Nephron (organoid): ENCODE measurements around the gene OR6C3.
"Not testable (repeated sequence)": the region's sequence is repeated elsewhere in the genome, so short reads cannot be mapped to it uniquely, and the experiment has no call there.

Experiments
- H3K27ac Mint-ChIP-seq, 3 experiments: 2 replicates each; pipeline ENCODE4 v1.8.0; 2020; ENCODE audit warnings: mixed read lengths in 3 of 3, mild to moderate bottlenecking in 2 of 3, moderate library complexity in 1 of 3
- H3K27me3 Mint-ChIP-seq: 2 replicates; pipeline ENCODE4 v1.8.0; 2021; ENCODE audit warnings: low read depth, mild to moderate bottlenecking, moderate library complexity, mixed read lengths
- H3K36me3 Mint-ChIP-seq: 2 replicates; pipeline ENCODE4 v1.8.0; 2020; ENCODE audit warnings: low read depth, mixed read lengths
- H3K4me1 Mint-ChIP-seq: 2 replicates; pipeline ENCODE4 v1.8.0; 2020; ENCODE audit warnings: mixed read lengths
- H3K4me3 Mint-ChIP-seq, 3 experiments: 2 replicates each; pipeline ENCODE4 v1.8.0; 2020; ENCODE audit warnings: mild to moderate bottlenecking in 3 of 3, mixed read lengths in 3 of 3, moderate library complexity in 2 of 3
- H3K9me3 Mint-ChIP-seq: 2 replicates; pipeline ENCODE4 v1.8.0; 2020; ENCODE audit warnings: mixed read lengths
- CTCF ChIP-seq, 3 experiments: fragments of 200-600 bp; sonication (generic); IDR thresholded peaks; one replicate each; pipeline ENCODE4 v1.5.0; 2021; ENCODE audit warnings: antibody characterized with exemption in 3 of 3; ENCODE audit not compliant: unreplicated experiment in 3 of 3

The OR6C3 gene

GRCh38 chr12:55336002-55336401, 5.5 kb downstream of the OR6C3 start:
- H3K27ac Mint-ChIP-seq, result no peak overlapping the region
- H3K9me3 Mint-ChIP-seq, result no peaks in the 10 kb centered on the region
- H3K27me3 Mint-ChIP-seq, result no peaks in the 10 kb centered on the region
- TF ChIP-seq CTCF (IDR thresholded peaks at IDR 0.05; ENCODE audit: unreplicated experiment in 3 of 3), result no peak
- no peaks in the 10 kb centered on the region for H3K36me3 Mint-ChIP-seq
- H3K4me3 Mint-ChIP-seq, result no peak overlapping the region
- no peaks in the 10 kb centered on the region for H3K4me1 Mint-ChIP-seq

- H3K36me3 Mint-ChIP-seq, H3K4me1 Mint-ChIP-seq, H3K27ac Mint-ChIP-seq, H3K27me3 Mint-ChIP-seq, H3K9me3 Mint-ChIP-seq, H3K4me3 Mint-ChIP-seq: not testable (repeated sequence)
These were observed 24.8 kb downstream of the OR6C3 start for GRCh38 chr12:55355338-55355737.

GRCh38 chr12:55362675-55363074, 32.1 kb downstream of the OR6C3 start, which contains the start of gene OR6C75:
Gene OR6C75, plus strand, starts transcription at chr12:55362975. Its CDS starts 2,136 bp downstream, at chr12:55365111.
- Mint-ChIP-seq H3K27ac (no peak within 1 kb of the TSS), H3K36me3 (no peaks in the 10 kb centered on the region), H3K4me3 (no peak within 1 kb of the TSS), H3K9me3 (no peaks in the 10 kb centered on the region), H3K4me1 (no peaks in the 10 kb centered on the region), H3K27me3 (peaks cover 5% of the 10 kb centered on the region)
- TF ChIP-seq CTCF (IDR thresholded peaks at IDR 0.05; ENCODE audit: unreplicated experiment in 3 of 3), result no peak

- Mint-ChIP-seq H3K4me1 (no peaks in the 10 kb centered on the region), H3K36me3 (no peaks in the 10 kb centered on the region), H3K4me3 (no peak overlapping the region), H3K27me3 (peaks cover 5% of the 10 kb centered on the region), H3K9me3 (no peaks in the 10 kb centered on the region), H3K27ac (no peak overlapping the region)
- no peak for TF ChIP-seq CTCF (IDR thresholded peaks at IDR 0.05; ENCODE audit: unreplicated experiment in 3 of 3)
These were observed 34.5 kb downstream of the OR6C3 start for GRCh38 chr12:55365086-55365485.

GRCh38 chr12:55372521-55372920, 42.0 kb downstream of the OR6C3 start:
- no peaks in the 10 kb centered on the region for H3K36me3 Mint-ChIP-seq
- H3K27me3 Mint-ChIP-seq, result no peaks in the 10 kb centered on the region
- TF ChIP-seq CTCF (IDR thresholded peaks at IDR 0.05; ENCODE audit: unreplicated experiment in 3 of 3), result no peak
- no peaks in the 10 kb centered on the region for H3K4me1 Mint-ChIP-seq
- H3K27ac Mint-ChIP-seq, result no peak overlapping the region
- H3K9me3 Mint-ChIP-seq, result no peaks in the 10 kb centered on the region
- no peak overlapping the region for H3K4me3 Mint-ChIP-seq
